NCI-H2227 (cell line): Measurements from ENCODE around the gene GNG7.
"Not testable (repeated sequence)": the region's sequence is repeated elsewhere in the genome, so short reads cannot be mapped to it uniquely, and the experiment has no call there.

Experiments used
- DNase-seq: peaks from one replicate; lab custom pipeline; 2025; ENCODE audit not compliant: unreplicated experiment; lab: John Stamatoyannopoulos, UW

Gene GNG7

GRCh38 chr19:2714102-2714501 lies 11.6 kb upstream of the GNG7 start:
- not testable (repeated sequence) for DNase-seq

GRCh38 chr19:2713170-2713569 lies 10.7 kb upstream of the GNG7 start:
- DNase-seq = not testable (repeated sequence)

- DNase-seq = no peak
Observed at GRCh38 chr19:2711875-2712205, 9.3 kb upstream of the GNG7 start.

GRCh38 chr19:2711172-2711874 lies 8.8 kb upstream of the GNG7 start:
- no peak for DNase-seq

GRCh38 chr19:2706251-2706650 lies 3.8 kb upstream of the GNG7 start:
- no peak for DNase-seq

GRCh38 chr19:2703691-2704216 lies 1.3 kb upstream of the GNG7 start:
- DNase-seq = no peak

GRCh38 chr19:2703077-2703437 lies 563 bp upstream of the GNG7 start:
- DNase-seq = no peak

GRCh38 chr19:2701361-2702169 lies 929 bp downstream of the GNG7 start:
- no peak for DNase-seq

- DNase-seq = no peak
Observed at GRCh38 chr19:2700660-2701360, 1.7 kb downstream of the GNG7 start.

GRCh38 chr19:2699413-2700140 lies 2.9 kb downstream of the GNG7 start:
- DNase-seq = no peak

GRCh38 chr19:2694196-2694595 lies 8.3 kb downstream of the GNG7 start:
- no peak for DNase-seq

- no peak for DNase-seq
Observed at GRCh38 chr19:2693492-2694160, 8.9 kb downstream of the GNG7 start.

GRCh38 chr19:2691951-2692350 lies 10.5 kb downstream of the GNG7 start:
- DNase-seq = no peak

GRCh38 chr19:2690856-2691255 lies 11.6 kb downstream of the GNG7 start:
- DNase-seq = no peak

- no peak for DNase-seq
Observed at GRCh38 chr19:2686360-2686759, 16.1 kb downstream of the GNG7 start.

GRCh38 chr19:2685204-2685704 lies 17.2 kb downstream of the GNG7 start:
- DNase-seq = no peak

GRCh38 chr19:2683430-2684003 lies 19.0 kb downstream of the GNG7 start:
- no peak for DNase-seq

GRCh38 chr19:2680808-2681207 lies 21.7 kb downstream of the GNG7 start:
- no peak for DNase-seq

- no peak for DNase-seq
Observed at GRCh38 chr19:2679439-2679838, 23.1 kb downstream of the GNG7 start.

- not testable (repeated sequence) for DNase-seq
Observed at GRCh38 chr19:2678948-2679347, 23.5 kb downstream of the GNG7 start.
